GM18868 (cell line): ENCODE measurements around the gene EDAR.

Experiments used
- ATAC-seq: cut with Tn5 transposase; IDR thresholded peaks from one replicate; pipeline ENCODE4 v1.9.1; 2021; ENCODE audit warnings: mild to moderate bottlenecking, moderate library complexity; ENCODE audit not compliant: unreplicated experiment

The EDAR gene

GRCh38 chr2:108911807-108912628 is 77.0 kb downstream of the EDAR start:
- no peak for ATAC-seq

- no peak for ATAC-seq
Measured at GRCh38 chr2:108911401-108911800, 77.6 kb downstream of the EDAR start.

GRCh38 chr2:108910541-108911396 is 78.3 kb downstream of the EDAR start:
- ATAC-seq = no peak

- no peak for ATAC-seq
Measured at GRCh38 chr2:108910011-108910431, 79.0 kb downstream of the EDAR start.

GRCh38 chr2:108909275-108909823 is 79.7 kb downstream of the EDAR start:
- ATAC-seq = no peak

GRCh38 chr2:108908713-108909070 is 80.3 kb downstream of the EDAR start:
- no peak for ATAC-seq

GRCh38 chr2:108907822-108908712 is 81.0 kb downstream of the EDAR start:
- ATAC-seq = no peak

GRCh38 chr2:108906403-108907077 is 82.5 kb downstream of the EDAR start:
- no peak for ATAC-seq

- ATAC-seq = no peak
Measured at GRCh38 chr2:108905906-108906305, 83.1 kb downstream of the EDAR start.

GRCh38 chr2:108905176-108905575 is 83.8 kb downstream of the EDAR start:
- ATAC-seq = no peak

GRCh38 chr2:108904680-108905079 is 84.3 kb downstream of the EDAR start:
- no peak for ATAC-seq

GRCh38 chr2:108898315-108899082 is 90.5 kb downstream of the EDAR start:
- ATAC-seq = no peak

- ATAC-seq = no peak
Measured at GRCh38 chr2:108896741-108897140, 92.3 kb downstream of the EDAR start.

- no peak for ATAC-seq
Measured at GRCh38 chr2:108895188-108895587, 93.8 kb downstream of the EDAR start.

- ATAC-seq = no peak
Measured at GRCh38 chr2:108894766-108895165, 94.3 kb downstream of the EDAR start.

GRCh38 chr2:108893277-108893676 is 95.7 kb downstream of the EDAR start:
- ATAC-seq = no peak

- no peak for ATAC-seq
Measured at GRCh38 chr2:108889907-108890306, 99.1 kb downstream of the EDAR start.

GRCh38 chr2:108884619-108885018 is 104.4 kb downstream of the EDAR start:
- ATAC-seq = no peak

GRCh38 chr2:108878276-108878675 is 110.7 kb downstream of the EDAR start:
- ATAC-seq = no peak
